GM18498 (cell line): ENCODE measurements around the gene DNAI7.
A peak's percentile ranks its signal among the peaks of the same experiment; 100 is the strongest.

Source experiments
- ATAC-seq: cut with Tn5 transposase; IDR thresholded peaks from one replicate; pipeline ENCODE4 v1.9.1; 2021; ENCODE audit warnings: mild to moderate bottlenecking, moderate library complexity; ENCODE audit not compliant: unreplicated experiment

DNAI7 gene

GRCh38 chr12:25184132-25184531, 10.8 kb downstream of the DNAI7 start:
- no peak for ATAC-seq

- no peak for ATAC-seq
These were observed 12.2 kb downstream of the DNAI7 start for GRCh38 chr12:25182765-25183164.

- ATAC-seq: no peak
These were observed 32.1 kb downstream of the DNAI7 start for GRCh38 chr12:25162866-25163265.

GRCh38 chr12:25156061-25156460, 38.9 kb downstream of the DNAI7 start:
- no peak for ATAC-seq

- ATAC-seq: peak; percentile 55
These were observed 39.9 kb downstream of the DNAI7 start for GRCh38 chr12:25155022-25155576.

GRCh38 chr12:25152055-25152454, 42.9 kb downstream of the DNAI7 start:
- no peak for ATAC-seq

- ATAC-seq: no peak
These were observed 43.5 kb downstream of the DNAI7 start for GRCh38 chr12:25151476-25151875.

GRCh38 chr12:25146686-25147085, 48.3 kb downstream of the DNAI7 start:
- no peak for ATAC-seq

- no peak for ATAC-seq
These were observed 59.3 kb downstream of the DNAI7 start for GRCh38 chr12:25135531-25136154.

GRCh38 chr12:25131270-25131669, 63.7 kb downstream of the DNAI7 start:
- no peak for ATAC-seq

GRCh38 chr12:25130741-25131188, 64.2 kb downstream of the DNAI7 start:
- ATAC-seq: no peak

- ATAC-seq: no peak
These were observed 68.2 kb downstream of the DNAI7 start for GRCh38 chr12:25126746-25127145.

- ATAC-seq: no peak
These were observed 68.9 kb downstream of the DNAI7 start for GRCh38 chr12:25126101-25126500.

- ATAC-seq: no peak
These were observed 70.5 kb downstream of the DNAI7 start for GRCh38 chr12:25124493-25124892.

- ATAC-seq: no peak
These were observed 71.8 kb downstream of the DNAI7 start for GRCh38 chr12:25123126-25123525.

- no peak for ATAC-seq
These were observed 73.0 kb downstream of the DNAI7 start for GRCh38 chr12:25121916-25122315.

- no peak for ATAC-seq
These were observed 73.8 kb downstream of the DNAI7 start for GRCh38 chr12:25121110-25121509.

- ATAC-seq: no peak
These were observed 75.9 kb downstream of the DNAI7 start for GRCh38 chr12:25119020-25119419.

GRCh38 chr12:25115677-25116076, 79.3 kb downstream of the DNAI7 start:
- ATAC-seq: no peak

- no peak for ATAC-seq
These were observed 81.3 kb downstream of the DNAI7 start for GRCh38 chr12:25113651-25114050.

GRCh38 chr12:25110260-25110659, 84.7 kb downstream of the DNAI7 start:
- ATAC-seq: no peak

GRCh38 chr12:25107920-25108319, 87.0 kb downstream of the DNAI7 start:
- peak; percentile 91 for ATAC-seq

- ATAC-seq: no peak
These were observed 88.1 kb downstream of the DNAI7 start for GRCh38 chr12:25106818-25107217.
